HCT116 (cell line): ENCODE data around the gene HCN2.

Experiments used
- CBX3 ChIP-seq: IDR thresholded peaks from 2 replicates; pipeline ENCODE4 v1.6.1; 2012; ENCODE audit warnings: low read depth
- CEBPB ChIP-seq: IDR thresholded peaks from 2 replicates; pipeline ENCODE4 v1.6.1; 2012; ENCODE audit warnings: low read depth
- EGR1 ChIP-seq: IDR thresholded peaks from 2 replicates; pipeline ENCODE4 v1.6.1; 2012; ENCODE audit warnings: low read depth
- EZH2 ChIP-seq: fragments of 200-600 bp; sonication (generic); IDR thresholded peaks from 2 replicates; pipeline ENCODE4 v1.6.1; 2017; ENCODE audit warnings: antibody characterized with exemption, mixed run types
- EZH2phosphoT487 ChIP-seq: fragments of 200-600 bp; IDR thresholded peaks from 2 replicates; pipeline ENCODE4 v1.6.1; 2018; ENCODE audit warnings: antibody characterized with exemption, borderline replicate concordance
- POLR2A ChIP-seq: IDR thresholded peaks from 2 replicates; pipeline ENCODE4 v1.7.0; 2011; ENCODE audit warnings: borderline replicate concordance; ENCODE audit not compliant: insufficient read depth, insufficient read length; ENCODE audit errors: extremely low read depth
- POLR2AphosphoS5 ChIP-seq: IDR thresholded peaks from 2 replicates; pipeline ENCODE4 v1.6.1; 2011; ENCODE audit warnings: mild to moderate bottlenecking, low read depth, low read length, moderate library complexity
- RAD21 ChIP-seq: IDR thresholded peaks from 2 replicates; pipeline ENCODE4 v1.6.1; 2012; ENCODE audit warnings: low read depth, mild to moderate bottlenecking
- SIN3A ChIP-seq: IDR thresholded peaks from 2 replicates; pipeline ENCODE4 v1.6.1; 2012; ENCODE audit warnings: low read depth
- SP1 ChIP-seq: IDR thresholded peaks from 2 replicates; pipeline ENCODE4 v1.6.1; 2012; ENCODE audit warnings: low read depth
- TF ChIP-seq, protein P1 (sequence below), 3 experiments: fragments of 200-600 bp in 1 of 3; sonication (generic) in 1 of 3; IDR thresholded peaks in 2 of 3; conservative IDR thresholded peaks in 1 of 3; 2 replicates each; pipeline ENCODE4 v1.5.1; 2012 to 2017; ENCODE audit warnings: low read depth in 2 of 3, low read length in 2 of 3, antibody characterized with exemption in 1 of 3, borderline replicate concordance in 1 of 3, control low read depth in 1 of 3, mild to moderate bottlenecking in 1 of 3, mixed read lengths in 1 of 3, mixed run types in 1 of 3, moderate library complexity in 1 of 3; ENCODE audit not compliant: insufficient read depth in 1 of 3
- TF ChIP-seq, protein P2 (sequence below): IDR thresholded peaks from 2 replicates; pipeline ENCODE4 v1.6.1; 2012
- TF ChIP-seq, protein P3 (sequence below): IDR thresholded peaks from 2 replicates; pipeline ENCODE4 v1.6.1; 2012

DNA sequence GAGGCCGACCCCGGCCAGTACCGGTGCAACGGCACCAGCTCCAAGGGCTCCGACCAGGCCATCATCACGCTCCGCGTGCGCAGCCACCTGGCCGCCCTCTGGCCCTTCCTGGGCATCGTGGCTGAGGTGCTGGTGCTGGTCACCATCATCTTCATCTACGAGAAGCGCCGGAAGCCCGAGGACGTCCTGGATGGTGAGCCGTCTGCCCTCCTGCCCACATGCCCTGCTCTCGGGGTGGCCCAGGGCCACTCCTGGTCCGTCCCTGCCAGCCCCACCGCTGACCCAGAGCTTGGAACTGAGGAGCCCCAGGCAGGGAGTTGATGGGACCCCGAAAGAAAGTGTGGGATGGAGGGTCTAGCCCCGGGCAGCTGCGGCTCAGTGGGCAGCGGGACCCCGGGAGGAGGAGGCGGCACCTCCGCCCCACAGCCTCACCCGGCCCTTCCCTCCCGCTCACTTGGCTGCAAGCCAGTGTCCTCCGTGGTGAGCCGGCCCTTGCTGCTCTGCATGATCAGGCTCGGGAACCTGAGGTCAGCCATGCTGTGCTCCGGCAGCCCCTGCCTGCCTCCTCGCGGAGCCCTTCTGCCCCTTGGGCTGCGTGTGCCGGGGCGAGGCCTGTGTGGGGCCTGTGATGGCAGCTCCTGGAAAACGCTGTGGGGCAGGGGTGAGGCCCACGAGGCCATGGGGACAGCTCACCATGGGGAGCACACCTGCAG, 8.1 kb upstream of the HCN2 start:
- TF ChIP-seq, protein P1, sequence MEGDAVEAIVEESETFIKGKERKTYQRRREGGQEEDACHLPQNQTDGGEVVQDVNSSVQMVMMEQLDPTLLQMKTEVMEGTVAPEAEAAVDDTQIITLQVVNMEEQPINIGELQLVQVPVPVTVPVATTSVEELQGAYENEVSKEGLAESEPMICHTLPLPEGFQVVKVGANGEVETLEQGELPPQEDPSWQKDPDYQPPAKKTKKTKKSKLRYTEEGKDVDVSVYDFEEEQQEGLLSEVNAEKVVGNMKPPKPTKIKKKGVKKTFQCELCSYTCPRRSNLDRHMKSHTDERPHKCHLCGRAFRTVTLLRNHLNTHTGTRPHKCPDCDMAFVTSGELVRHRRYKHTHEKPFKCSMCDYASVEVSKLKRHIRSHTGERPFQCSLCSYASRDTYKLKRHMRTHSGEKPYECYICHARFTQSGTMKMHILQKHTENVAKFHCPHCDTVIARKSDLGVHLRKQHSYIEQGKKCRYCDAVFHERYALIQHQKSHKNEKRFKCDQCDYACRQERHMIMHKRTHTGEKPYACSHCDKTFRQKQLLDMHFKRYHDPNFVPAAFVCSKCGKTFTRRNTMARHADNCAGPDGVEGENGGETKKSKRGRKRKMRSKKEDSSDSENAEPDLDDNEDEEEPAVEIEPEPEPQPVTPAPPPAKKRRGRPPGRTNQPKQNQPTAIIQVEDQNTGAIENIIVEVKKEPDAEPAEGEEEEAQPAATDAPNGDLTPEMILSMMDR (IDR thresholded peaks at IDR 0.05 in 2 of 3, conservative IDR thresholded peaks at IDR 0.05 in 1 of 3; ENCODE audit: borderline replicate concordance in 1 of 3, insufficient read depth in 1 of 3, low read depth in 2 of 3, low read length in 2 of 3) = no peak
- TF ChIP-seq EZH2phosphoT487 (no peak), EGR1 (no peak), EZH2 (no peak), SP1 (no peak), POLR2A (no peak), CBX3 (no peak), CEBPB (no peak), POLR2AphosphoS5 (no peak), SIN3A (no peak), RAD21 (no peak)
- TF ChIP-seq, protein P2, sequence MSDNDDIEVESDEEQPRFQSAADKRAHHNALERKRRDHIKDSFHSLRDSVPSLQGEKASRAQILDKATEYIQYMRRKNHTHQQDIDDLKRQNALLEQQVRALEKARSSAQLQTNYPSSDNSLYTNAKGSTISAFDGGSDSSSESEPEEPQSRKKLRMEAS = no peak
- TF ChIP-seq, protein P3, sequence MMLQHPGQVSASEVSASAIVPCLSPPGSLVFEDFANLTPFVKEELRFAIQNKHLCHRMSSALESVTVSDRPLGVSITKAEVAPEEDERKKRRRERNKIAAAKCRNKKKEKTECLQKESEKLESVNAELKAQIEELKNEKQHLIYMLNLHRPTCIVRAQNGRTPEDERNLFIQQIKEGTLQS = no peak
